Endothelial cell of umbilical vein (primary cell): ENCODE results near the gene PLXND1. TPM values are rescaled to one million over a fixed set of nuclear protein-coding genes. Genes with fewer than 3 reads are reported as not detected.

Experiments used
- BruUV-seq: library from RNA; stranded (reverse); fragments of 400-500 nt; replicated peaks from 2 replicates; lab custom pipeline; 2021; lab: Mats Ljungman, UMichigan
- CTCF ChIA-PET: fragments of 300-600, 350-600 bp; sonication (Branson Sonifier 250); formaldehyde crosslinking; loops from one replicate; lab custom pipeline; 2021; ENCODE audit warnings: antibody characterized with exemption, inconsistent platforms; lab: Charles Lee
- POLR2A ChIA-PET: fragments of 300-600, 350-600 bp; sonication (Branson Sonifier 250); formaldehyde crosslinking; loops from one replicate; lab custom pipeline; 2021; ENCODE audit warnings: antibody characterized with exemption, inconsistent platforms; lab: Charles Lee
- DNase-seq: peaks from one replicate; pipeline ENCODE4 v3.0.0-alpha.2; 2011; ENCODE audit warnings: low read depth, low spot score
- FAIRE-seq: peaks from 2 replicates; lab custom pipeline; 2011; peaks lifted over from hg19 to GRCh38; lab: Jason Lieb, UNC
- H2AFZ ChIP-seq: 2 replicates; pipeline ENCODE4 v1.6.0; 2012; ENCODE audit warnings: low read depth, low read length, control low read depth, inconsistent platforms
- H3K27ac ChIP-seq: 2 replicates; pipeline ENCODE4 v1.5.1; 2011; ENCODE audit warnings: low read depth, mild to moderate bottlenecking, control low read depth, low read length, moderate library complexity; ENCODE audit not compliant: insufficient read depth
- H3K27me3 ChIP-seq, 2 experiments: 2 replicates each; pipeline versions ENCODE4 v1.6.0 to v1.6.1; 2011; ENCODE audit warnings: low read length in 2 of 2, mixed read lengths in 1 of 2; ENCODE audit not compliant: control insufficient read depth in 2 of 2, insufficient read depth in 2 of 2
- H3K36me3 ChIP-seq, 2 experiments: 2 replicates in 1 of 2; 3 replicates in 1 of 2; pipeline ENCODE4 v1.5.1; 2011; ENCODE audit warnings: low read length in 2 of 2, mild to moderate bottlenecking in 1 of 2, moderate library complexity in 1 of 2; ENCODE audit not compliant: control insufficient read depth in 2 of 2, insufficient read depth in 2 of 2; ENCODE audit errors: extremely low read depth in 1 of 2
- H3K4me1 ChIP-seq: 3 replicates; pipeline ENCODE4 v1.5.1; 2011; ENCODE audit warnings: mild to moderate bottlenecking, low read length; ENCODE audit not compliant: control insufficient read depth, insufficient read depth; ENCODE audit errors: extremely low read depth
- H3K4me2 ChIP-seq: 2 replicates; pipeline ENCODE4 v1.6.1; 2011; ENCODE audit warnings: low read length, control low read depth, mixed read lengths; ENCODE audit not compliant: insufficient read depth
- H3K4me3 ChIP-seq, 3 experiments: fragments of 200-600 bp in 1 of 3; sonication (generic), shearing (Covaris generic) in 1 of 3; replicated peaks in 1 of 3; 2 replicates each; pipeline ENCODE4 v1.5.1; 2011 to 2016; ENCODE audit warnings: control low read depth in 3 of 3, low read length in 3 of 3, mild to moderate bottlenecking in 2 of 3, inconsistent platforms in 1 of 3, low read depth in 1 of 3, moderate library complexity in 1 of 3; ENCODE audit not compliant: insufficient read depth in 1 of 3
- H3K79me2 ChIP-seq: 2 replicates; pipeline ENCODE4 v1.6.0; 2012; ENCODE audit warnings: low read length, inconsistent platforms; ENCODE audit not compliant: control insufficient read depth, insufficient read depth
- H3K9ac ChIP-seq: replicated peaks from 2 replicates; pipeline ENCODE3; 2011; ENCODE audit warnings: low read length, control low read depth; ENCODE audit not compliant: insufficient read depth; ENCODE audit errors: extremely low read depth
- H3K9me1 ChIP-seq: replicated peaks from 3 replicates; pipeline ENCODE4 v1.6.0; 2011; ENCODE audit warnings: mild to moderate bottlenecking, low read length; ENCODE audit not compliant: control insufficient read depth, insufficient read depth; ENCODE audit errors: extremely low read depth
- H3K9me3 ChIP-seq: replicated peaks from 2 replicates; pipeline ENCODE4 v1.5.1; 2012; ENCODE audit warnings: low read length, inconsistent platforms; ENCODE audit not compliant: control insufficient read depth, insufficient read depth
- H4K20me1 ChIP-seq: replicated peaks from 2 replicates; pipeline ENCODE3; 2011; ENCODE audit warnings: mild to moderate bottlenecking, low read length; ENCODE audit not compliant: control insufficient read depth, insufficient read depth; ENCODE audit errors: extremely low read depth
- EZH2 ChIP-seq: IDR thresholded peaks from 2 replicates; pipeline ENCODE4 v1.6.1; 2012; ENCODE audit warnings: borderline replicate concordance, low read depth, mild to moderate bottlenecking, moderate library complexity, low read length, inconsistent platforms; ENCODE audit not compliant: severe bottlenecking
- FOS ChIP-seq: IDR thresholded peaks from 2 replicates; pipeline ENCODE4 v1.6.1; 2011; ENCODE audit warnings: mild to moderate bottlenecking, low read length, moderate library complexity, borderline replicate concordance; ENCODE audit not compliant: insufficient read depth
- GATA2 ChIP-seq: IDR thresholded peaks from 2 replicates; pipeline ENCODE4 v1.7.0; 2011; ENCODE audit warnings: low read depth, mild to moderate bottlenecking, moderate library complexity, mixed read lengths, low read length; ENCODE audit not compliant: insufficient read length, insufficient read depth
- JUN ChIP-seq: IDR thresholded peaks from 2 replicates; pipeline ENCODE4 v1.6.1; 2011; ENCODE audit warnings: borderline replicate concordance, low read depth; ENCODE audit not compliant: insufficient read length, insufficient read depth
- MYC ChIP-seq: IDR thresholded peaks from one replicate; pipeline ENCODE4 v1.6.1; 2011; ENCODE audit warnings: mild to moderate bottlenecking, low read depth, low read length
- POLR2A ChIP-seq: IDR thresholded peaks from 2 replicates; pipeline ENCODE4 v1.6.1; 2012; ENCODE audit warnings: low read depth, mild to moderate bottlenecking, control low read depth, low read length
- POLR2AphosphoS5 ChIP-seq: IDR thresholded peaks from 2 replicates; pipeline ENCODE4 v1.6.1; 2012; ENCODE audit warnings: low read depth, mild to moderate bottlenecking, control low read depth, low read length, moderate library complexity; ENCODE audit not compliant: insufficient read depth
- dilution Hi-C: fragments of 300-500 bp; cut with MboI; formaldehyde crosslinking; loops from one replicate; pipeline ENCODE4 v1.15.0; 2019; ENCODE audit warnings: low sequenced_read_pairs; ENCODE audit not compliant: extremely low pct_ligation_motif_present
- intact Hi-C: fragments of 100-400 bp; cut with micrococcal nuclease; formaldehyde crosslinking; loops from one replicate; pipeline ENCODE4 v1.10.0; 2022
- polyA plus RNA-seq, 4 experiments: library from polyadenylated mRNA; depleted of rRNA in 3 of 4; stranded (reverse) in 3 of 4; unstranded in 1 of 4; fragments of >200 nt; gene quantifications; 2 replicates each; pipeline versions ENCODE4 v1.2.1 to v1.2.3, GENCODE V29; 2011 to 2012; ENCODE audit warnings: missing spikeins in 1 of 4
- total RNA-seq: library from RNA; stranded (reverse); gene quantifications from 2 replicates; pipeline ENCODE4 v1.2.3, GENCODE V29; 2021
- TF ChIP-seq, protein P1 (sequence below), 2 donors: IDR thresholded peaks; 1 replicate in 1 of 2; 2 replicates in 1 of 2; pipeline ENCODE4 v1.5.1; 2011; ENCODE audit warnings: low read length in 2 of 2, mild to moderate bottlenecking in 2 of 2, moderate library complexity in 2 of 2, control low read depth in 1 of 2, inconsistent platforms in 1 of 2, low read depth in 1 of 2; ENCODE audit not compliant: insufficient read depth in 1 of 2; ENCODE audit errors: extremely low read depth in 1 of 2
- TF ChIP-seq, protein P2 (sequence below): IDR thresholded peaks from 2 replicates; pipeline ENCODE4 v1.6.1; 2011; ENCODE audit not compliant: insufficient read depth, insufficient read length

PLXND1 gene
- total and polyA plus RNA-seq, 2 donors (not counting 3 experiments of a cell fraction or from before 2014, with no cell fraction given), result 300 to 834 TPM

DNA sequence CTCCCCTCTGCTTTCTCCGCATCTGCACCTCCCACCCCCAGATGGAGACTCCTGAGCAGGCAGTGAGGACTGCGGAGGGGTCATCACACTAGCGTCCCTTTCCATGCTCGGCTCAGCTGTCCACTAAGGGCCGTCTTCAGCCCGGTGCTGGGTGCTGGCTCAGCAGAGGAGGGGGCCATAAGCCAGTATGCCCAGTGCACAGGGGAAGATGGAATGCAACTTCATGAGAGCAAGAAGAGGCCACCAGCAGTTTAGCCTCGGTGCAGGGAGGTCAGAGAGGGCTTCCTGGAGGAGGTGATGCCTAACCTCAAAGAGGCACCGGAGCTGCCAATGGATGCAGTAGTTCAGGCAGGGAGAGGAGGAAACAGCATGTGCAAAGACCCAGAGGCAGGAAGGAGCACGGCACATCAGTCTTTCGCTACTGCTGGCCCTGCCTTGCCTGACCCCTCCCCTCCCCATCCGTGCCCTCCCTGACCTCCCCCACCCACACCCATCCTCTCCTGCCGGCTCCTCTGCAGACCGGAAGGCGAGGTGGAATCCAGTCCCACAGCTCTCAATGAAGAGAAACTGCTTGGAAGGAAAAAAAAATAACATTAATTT lies 15.2 kb upstream of the PLXND1 start:
- no peak for DNase-seq
- Histone ChIP-seq H3K79me2 (no peaks in the 10 kb centered on the region), H3K9me1 (no peaks in the 10 kb centered on the region), H3K9me3 (no peaks in the 10 kb centered on the region), H4K20me1 (no peaks in the 10 kb centered on the region), H3K4me1 (peaks cover 78% of the 10 kb centered on the region), H3K27me3 (no peaks in the 10 kb centered on the region), H3K36me3 (no peaks in the 10 kb centered on the region), H3K9ac (peak overlapping the region; percentile 61), H3K27ac (peak overlapping the region; percentile 96), H3K4me2 (no peak overlapping the region), H2AFZ (no peak overlapping the region), H3K4me3 (no peak overlapping the region)
- intact Hi-C loops, result loop anchor here (10.0 kb wide), 2 partner anchors 237 to 473 kb away; no protein-coding TSS in a partner anchor
- no peak for TF ChIP-seq FOS
- TF ChIP-seq MYC, result peak; percentile 90
- dilution Hi-C loops, result no loop called here
- CTCF ChIA-PET, result interaction anchor here (0.9 to 3.5 kb wide), 8 partner anchors 9 to 238 kb away, joined by 3 to 15 read pairs (median 5); no protein-coding TSS in a partner anchor
- no TSS peak for BruUV-seq
- FAIRE-seq, result peak; percentile 93
- POLR2A ChIA-PET, result interaction anchor here (1.1 kb wide), 1 partner anchor 13 kb away, joined by 3 read pairs; no protein-coding TSS in a partner anchor

DNA sequence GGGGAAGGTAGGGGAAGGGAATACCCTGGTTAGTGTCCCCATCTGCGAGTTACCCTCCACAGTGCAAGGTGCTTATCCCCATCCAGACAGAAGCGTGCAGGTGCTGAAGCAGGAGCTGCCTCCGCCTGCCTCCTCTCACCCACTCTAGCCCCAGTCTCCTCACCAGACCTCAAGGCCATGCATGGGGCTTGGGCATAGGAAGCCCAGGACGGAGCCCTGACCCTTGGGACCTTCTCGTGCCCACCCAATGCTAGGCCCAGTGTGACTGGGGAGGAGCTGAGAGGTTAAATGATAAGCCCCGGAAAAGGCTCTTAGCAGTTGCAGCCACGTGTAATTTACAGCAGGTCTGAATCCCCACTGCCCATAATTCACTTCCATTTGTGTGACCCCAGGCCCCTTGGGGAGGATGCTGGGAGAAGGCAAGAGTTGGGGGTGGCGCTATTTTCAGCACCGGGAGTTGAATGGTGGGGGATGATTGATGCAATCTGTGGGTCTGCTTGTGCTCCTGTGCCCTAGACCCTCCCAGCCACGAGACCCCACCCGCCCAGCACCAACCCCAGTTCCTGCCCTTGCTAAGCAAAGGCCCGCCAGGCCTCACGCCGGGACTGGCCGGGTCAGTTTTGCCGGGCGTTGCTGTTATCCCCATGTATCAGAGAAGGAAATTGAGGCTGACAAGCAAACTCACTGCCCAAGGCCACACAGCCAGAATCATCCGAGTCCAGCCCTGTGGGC lies 14.5 kb upstream of the PLXND1 start:
- dilution Hi-C loops, result no loop called here
- FAIRE-seq (no peak), DNase-seq (no peak)
- no peaks in the 10 kb centered on the region for H4K20me1 ChIP-seq
- no peaks in the 10 kb centered on the region for H3K79me2 ChIP-seq
- H3K9ac ChIP-seq, result no peak overlapping the region
- no peak overlapping the region for H3K4me2 ChIP-seq
- H3K4me1 ChIP-seq, result peaks cover 73% of the 10 kb centered on the region
- H3K9me1 ChIP-seq, result no peaks in the 10 kb centered on the region
- H3K36me3 ChIP-seq, result no peaks in the 10 kb centered on the region
- TF ChIP-seq, protein P1, sequence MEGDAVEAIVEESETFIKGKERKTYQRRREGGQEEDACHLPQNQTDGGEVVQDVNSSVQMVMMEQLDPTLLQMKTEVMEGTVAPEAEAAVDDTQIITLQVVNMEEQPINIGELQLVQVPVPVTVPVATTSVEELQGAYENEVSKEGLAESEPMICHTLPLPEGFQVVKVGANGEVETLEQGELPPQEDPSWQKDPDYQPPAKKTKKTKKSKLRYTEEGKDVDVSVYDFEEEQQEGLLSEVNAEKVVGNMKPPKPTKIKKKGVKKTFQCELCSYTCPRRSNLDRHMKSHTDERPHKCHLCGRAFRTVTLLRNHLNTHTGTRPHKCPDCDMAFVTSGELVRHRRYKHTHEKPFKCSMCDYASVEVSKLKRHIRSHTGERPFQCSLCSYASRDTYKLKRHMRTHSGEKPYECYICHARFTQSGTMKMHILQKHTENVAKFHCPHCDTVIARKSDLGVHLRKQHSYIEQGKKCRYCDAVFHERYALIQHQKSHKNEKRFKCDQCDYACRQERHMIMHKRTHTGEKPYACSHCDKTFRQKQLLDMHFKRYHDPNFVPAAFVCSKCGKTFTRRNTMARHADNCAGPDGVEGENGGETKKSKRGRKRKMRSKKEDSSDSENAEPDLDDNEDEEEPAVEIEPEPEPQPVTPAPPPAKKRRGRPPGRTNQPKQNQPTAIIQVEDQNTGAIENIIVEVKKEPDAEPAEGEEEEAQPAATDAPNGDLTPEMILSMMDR (IDR thresholded peaks at IDR 0.05; ENCODE audit: extremely low read depth in 1 of 2, insufficient read depth in 1 of 2, low read depth in 1 of 2, low read length in 2 of 2), result no peak
- TF ChIP-seq, protein P2, sequence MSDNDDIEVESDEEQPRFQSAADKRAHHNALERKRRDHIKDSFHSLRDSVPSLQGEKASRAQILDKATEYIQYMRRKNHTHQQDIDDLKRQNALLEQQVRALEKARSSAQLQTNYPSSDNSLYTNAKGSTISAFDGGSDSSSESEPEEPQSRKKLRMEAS, result no peak
- TF ChIP-seq FOS (no peak), POLR2AphosphoS5 (no peak), EZH2 (no peak), POLR2A (no peak), JUN (no peak), GATA2 (no peak), MYC (no peak)
- no TSS peak for BruUV-seq
- H3K27ac ChIP-seq, result peak overlapping the region; percentile 96
- intact Hi-C loops, result loop anchor here (10.0 kb wide), 2 partner anchors 236 to 474 kb away; no protein-coding TSS in a partner anchor
- CTCF ChIA-PET, result interaction anchor here (0.9 to 2.4 kb wide), 6 partner anchors 8 to 237 kb away, joined by 3 to 11 read pairs (median 3); no protein-coding TSS in a partner anchor
- H3K9me3 ChIP-seq, result no peaks in the 10 kb centered on the region
- POLR2A ChIA-PET, result no interaction called here
- H2AFZ ChIP-seq, result no peak overlapping the region
- H3K27me3 ChIP-seq, result no peaks in the 10 kb centered on the region
- no peak overlapping the region for H3K4me3 ChIP-seq
